Esophagus squamous epithelium (tissue), 4 donors: ENCODE measurements around the gene KDM7A.

Experiments
- POLR2A ChIP-seq, 4 donors: fragments of 450-650 bp; IDR thresholded peaks; one replicate each; pipeline ENCODE4 v1.6.1; 2017; ENCODE audit warnings: antibody characterized with exemption in 4 of 4, mild to moderate bottlenecking in 4 of 4, moderate library complexity in 3 of 4
- TF ChIP-seq, protein P1 (sequence below), 6 experiments: fragments of 450-650 bp in 4 of 6; fragments of 200-600 bp in 2 of 6; sonication (generic) in 2 of 6; IDR thresholded peaks; one replicate each; pipeline ENCODE4 v1.5.1; 2016 to 2019; ENCODE audit warnings: antibody characterized with exemption in 6 of 6, mild to moderate bottlenecking in 4 of 6, moderate library complexity in 4 of 6

DNA sequence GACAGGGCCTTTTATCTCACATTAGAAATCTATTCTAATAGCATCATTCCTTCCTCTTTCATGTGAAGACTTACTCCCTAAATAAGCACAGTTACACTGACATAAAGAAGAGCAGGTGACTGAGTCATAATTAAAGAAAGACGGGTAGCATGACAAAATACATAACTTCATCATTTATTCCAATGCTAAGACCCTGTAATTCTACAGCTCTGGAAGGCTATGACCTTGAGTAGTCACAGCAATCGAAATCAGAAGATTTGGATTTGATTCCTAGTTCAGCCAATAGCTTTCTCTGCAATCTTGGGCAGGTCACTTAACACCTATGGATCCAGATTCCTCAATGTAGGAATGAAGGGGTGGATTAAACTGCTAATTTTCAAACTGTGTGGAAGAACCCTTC is 42.7 kb downstream of the KDM7A start:
- TF ChIP-seq POLR2A (IDR thresholded peaks at IDR 0.05): no peak
- TF ChIP-seq, protein P1, sequence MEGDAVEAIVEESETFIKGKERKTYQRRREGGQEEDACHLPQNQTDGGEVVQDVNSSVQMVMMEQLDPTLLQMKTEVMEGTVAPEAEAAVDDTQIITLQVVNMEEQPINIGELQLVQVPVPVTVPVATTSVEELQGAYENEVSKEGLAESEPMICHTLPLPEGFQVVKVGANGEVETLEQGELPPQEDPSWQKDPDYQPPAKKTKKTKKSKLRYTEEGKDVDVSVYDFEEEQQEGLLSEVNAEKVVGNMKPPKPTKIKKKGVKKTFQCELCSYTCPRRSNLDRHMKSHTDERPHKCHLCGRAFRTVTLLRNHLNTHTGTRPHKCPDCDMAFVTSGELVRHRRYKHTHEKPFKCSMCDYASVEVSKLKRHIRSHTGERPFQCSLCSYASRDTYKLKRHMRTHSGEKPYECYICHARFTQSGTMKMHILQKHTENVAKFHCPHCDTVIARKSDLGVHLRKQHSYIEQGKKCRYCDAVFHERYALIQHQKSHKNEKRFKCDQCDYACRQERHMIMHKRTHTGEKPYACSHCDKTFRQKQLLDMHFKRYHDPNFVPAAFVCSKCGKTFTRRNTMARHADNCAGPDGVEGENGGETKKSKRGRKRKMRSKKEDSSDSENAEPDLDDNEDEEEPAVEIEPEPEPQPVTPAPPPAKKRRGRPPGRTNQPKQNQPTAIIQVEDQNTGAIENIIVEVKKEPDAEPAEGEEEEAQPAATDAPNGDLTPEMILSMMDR (IDR thresholded peaks at IDR 0.05): no peak
